H1 (cell line): ENCODE results near the gene TNIK. TPM values are rescaled to one million over a fixed set of nuclear protein-coding genes. Genes with fewer than 3 reads are reported as not detected.

Experiments
- BACH1 ChIP-seq: IDR thresholded peaks from 2 replicates; pipeline ENCODE4 v1.6.1; 2012; ENCODE audit warnings: low read length, improper control_type of control experiment
- CHD7 ChIP-seq: fragments of 300-600 bp; sonication (generic); IDR thresholded peaks from 2 replicates; pipeline ENCODE4 v1.7.1; 2012; ENCODE audit warnings: low read length, moderate library complexity, mild to moderate bottlenecking, inconsistent platforms; ENCODE audit not compliant: insufficient replicate concordance
- SUZ12 ChIP-seq: fragments of 200-600 bp; sonication (generic); IDR thresholded peaks from 2 replicates; pipeline ENCODE4 v1.6.1; 2012; ENCODE audit warnings: mild to moderate bottlenecking, inconsistent platforms, low read length, moderate library complexity, mixed read lengths
- TAF7 ChIP-seq: optimal IDR thresholded peaks from 2 replicates; pipeline ENCODE3; 2011; ENCODE audit warnings: low read depth, mild to moderate bottlenecking, inconsistent platforms, low read length, moderate library complexity, borderline replicate concordance
- ZNF274 ChIP-seq: IDR thresholded peaks from 2 replicates; pipeline ENCODE4 v1.7.0; 2012; ENCODE audit warnings: low read length, borderline replicate concordance; ENCODE audit errors: extremely low read depth
- polyA plus RNA-seq, 7 experiments: library from polyadenylated mRNA; depleted of rRNA in 3 of 7; stranded (reverse) in 5 of 7; unstranded in 2 of 7; fragments of >200 nt in 5 of 7; fragments of 200-250 nt in 2 of 7; gene quantifications; 1 replicate in 5 of 7; 2 replicates in 1 of 7; 4 replicates in 1 of 7; pipeline versions ENCODE4 v1.2.1 to v1.2.3, GENCODE V29; 2011 to 2013; ENCODE audit warnings: missing spikeins in 2 of 7, mixed read lengths in 2 of 7
- total RNA-seq: library from RNA; stranded (reverse); fragmentation: NEBNext Ultra II Directional; extraction: Animal tissue kit (Norgen Biotek cat#: 25700); gene quantifications from 2 replicates; pipeline ENCODE4 v1.2.1, GENCODE V29; 2021
- TF ChIP-seq, protein P1 (sequence below): IDR thresholded peaks from 2 replicates; pipeline ENCODE4 v1.6.1; 2012; ENCODE audit warnings: inconsistent platforms

Gene TNIK
- total and polyA plus RNA-seq, 2 of the 8 experiments (the other 6 are each of a cell fraction or from before 2014, with no cell fraction given): 7.4 to 42.0 TPM

DNA sequence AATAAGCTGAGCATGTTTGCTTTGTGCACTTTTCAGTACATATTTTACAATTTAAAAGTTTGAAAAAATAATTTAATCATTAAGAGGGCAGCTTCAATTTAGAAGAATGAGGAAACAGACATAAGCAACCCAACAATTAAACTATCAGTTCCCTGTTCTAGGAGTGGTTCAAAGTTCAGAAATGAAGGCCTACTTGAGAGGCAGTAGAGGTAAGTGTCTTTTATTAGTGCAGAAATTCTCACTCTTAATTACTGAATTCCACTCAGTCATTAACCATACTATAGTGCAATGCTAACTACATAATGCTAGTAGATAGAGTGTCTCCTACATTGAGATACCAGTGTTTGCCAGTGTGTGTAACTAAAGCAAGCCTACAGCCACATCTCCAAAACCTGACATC, 73.1 kb downstream of the TNIK start (continued):
- TF ChIP-seq CHD7 (no peak), BACH1 (no peak), ZNF274 (no peak), TAF7 (no peak), SUZ12 (no peak)
- TF ChIP-seq, protein P1, sequence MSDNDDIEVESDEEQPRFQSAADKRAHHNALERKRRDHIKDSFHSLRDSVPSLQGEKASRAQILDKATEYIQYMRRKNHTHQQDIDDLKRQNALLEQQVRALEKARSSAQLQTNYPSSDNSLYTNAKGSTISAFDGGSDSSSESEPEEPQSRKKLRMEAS: no peak
